Measurements from ENCODE around the gene ASB6. TPM values are rescaled to one million over a fixed set of nuclear protein-coding genes. Genes with fewer than 3 reads are reported as not detected.

The ASB6 gene
- total and polyA plus RNA-seq, 2 experiments from 2014 or later = 8.8 to 19.8 TPM

DNA sequence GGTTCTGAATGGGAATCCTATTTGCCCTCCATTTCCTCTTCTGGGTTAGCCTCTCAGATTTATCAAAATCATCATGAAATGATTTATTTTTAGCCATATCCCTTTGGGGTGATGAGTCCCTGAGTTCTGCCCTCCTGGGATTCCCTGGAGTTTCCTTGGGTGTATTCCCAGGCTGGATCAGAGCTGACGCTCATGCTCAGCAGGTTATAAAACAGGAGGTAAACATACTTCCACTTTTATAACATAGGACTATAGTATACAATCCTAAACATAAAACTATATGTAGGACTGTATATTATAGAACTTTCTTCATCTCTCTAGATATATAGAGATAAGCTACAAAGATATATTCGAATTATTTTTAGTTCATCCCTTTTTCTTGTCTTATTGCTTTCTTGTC is 19.1 kb upstream of the ASB6 start:
- no peak for DNase-seq (ENCODE audit: low spot score)
- ATAC-seq = no peak
- TF ChIP-seq NANOG (IDR thresholded peaks at IDR 0.05; ENCODE audit: borderline replicate concordance) (no peak), POLR2AphosphoS5 (IDR thresholded peaks at IDR 0.05; ENCODE audit: low read depth) (no peak), ZNF331 (CRISPR knock-in tag; IDR thresholded peaks at IDR 0.05; ENCODE audit: low read depth) (no peak), EZH2 (IDR thresholded peaks at IDR 0.05; ENCODE audit: low read depth, unreplicated experiment) (no peak), JUNB (IDR thresholded peaks at IDR 0.05; ENCODE audit: unreplicated experiment) (no peak), EZH2phosphoT487 (IDR thresholded peaks at IDR 0.05; ENCODE audit: unreplicated experiment) (no peak), CREB1 (CRISPR knock-in tag; IDR thresholded peaks at IDR 0.05; ENCODE audit: low read depth) (no peak), ZNF114 (CRISPR knock-in tag; IDR thresholded peaks at IDR 0.05) (no peak), STAT1 (IDR thresholded peaks at IDR 0.05; ENCODE audit: unreplicated experiment) (no peak)
- TF ChIP-seq, protein P1, sequence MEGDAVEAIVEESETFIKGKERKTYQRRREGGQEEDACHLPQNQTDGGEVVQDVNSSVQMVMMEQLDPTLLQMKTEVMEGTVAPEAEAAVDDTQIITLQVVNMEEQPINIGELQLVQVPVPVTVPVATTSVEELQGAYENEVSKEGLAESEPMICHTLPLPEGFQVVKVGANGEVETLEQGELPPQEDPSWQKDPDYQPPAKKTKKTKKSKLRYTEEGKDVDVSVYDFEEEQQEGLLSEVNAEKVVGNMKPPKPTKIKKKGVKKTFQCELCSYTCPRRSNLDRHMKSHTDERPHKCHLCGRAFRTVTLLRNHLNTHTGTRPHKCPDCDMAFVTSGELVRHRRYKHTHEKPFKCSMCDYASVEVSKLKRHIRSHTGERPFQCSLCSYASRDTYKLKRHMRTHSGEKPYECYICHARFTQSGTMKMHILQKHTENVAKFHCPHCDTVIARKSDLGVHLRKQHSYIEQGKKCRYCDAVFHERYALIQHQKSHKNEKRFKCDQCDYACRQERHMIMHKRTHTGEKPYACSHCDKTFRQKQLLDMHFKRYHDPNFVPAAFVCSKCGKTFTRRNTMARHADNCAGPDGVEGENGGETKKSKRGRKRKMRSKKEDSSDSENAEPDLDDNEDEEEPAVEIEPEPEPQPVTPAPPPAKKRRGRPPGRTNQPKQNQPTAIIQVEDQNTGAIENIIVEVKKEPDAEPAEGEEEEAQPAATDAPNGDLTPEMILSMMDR (conservative IDR thresholded peaks at IDR 0.05; ENCODE audit: low read depth in 2 of 2) = no peak
- TF ChIP-seq, protein P2, sequence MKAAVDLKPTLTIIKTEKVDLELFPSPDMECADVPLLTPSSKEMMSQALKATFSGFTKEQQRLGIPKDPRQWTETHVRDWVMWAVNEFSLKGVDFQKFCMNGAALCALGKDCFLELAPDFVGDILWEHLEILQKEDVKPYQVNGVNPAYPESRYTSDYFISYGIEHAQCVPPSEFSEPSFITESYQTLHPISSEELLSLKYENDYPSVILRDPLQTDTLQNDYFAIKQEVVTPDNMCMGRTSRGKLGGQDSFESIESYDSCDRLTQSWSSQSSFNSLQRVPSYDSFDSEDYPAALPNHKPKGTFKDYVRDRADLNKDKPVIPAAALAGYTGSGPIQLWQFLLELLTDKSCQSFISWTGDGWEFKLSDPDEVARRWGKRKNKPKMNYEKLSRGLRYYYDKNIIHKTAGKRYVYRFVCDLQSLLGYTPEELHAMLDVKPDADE (IDR thresholded peaks at IDR 0.05) = no peak
- TF ChIP-seq, protein P3, sequence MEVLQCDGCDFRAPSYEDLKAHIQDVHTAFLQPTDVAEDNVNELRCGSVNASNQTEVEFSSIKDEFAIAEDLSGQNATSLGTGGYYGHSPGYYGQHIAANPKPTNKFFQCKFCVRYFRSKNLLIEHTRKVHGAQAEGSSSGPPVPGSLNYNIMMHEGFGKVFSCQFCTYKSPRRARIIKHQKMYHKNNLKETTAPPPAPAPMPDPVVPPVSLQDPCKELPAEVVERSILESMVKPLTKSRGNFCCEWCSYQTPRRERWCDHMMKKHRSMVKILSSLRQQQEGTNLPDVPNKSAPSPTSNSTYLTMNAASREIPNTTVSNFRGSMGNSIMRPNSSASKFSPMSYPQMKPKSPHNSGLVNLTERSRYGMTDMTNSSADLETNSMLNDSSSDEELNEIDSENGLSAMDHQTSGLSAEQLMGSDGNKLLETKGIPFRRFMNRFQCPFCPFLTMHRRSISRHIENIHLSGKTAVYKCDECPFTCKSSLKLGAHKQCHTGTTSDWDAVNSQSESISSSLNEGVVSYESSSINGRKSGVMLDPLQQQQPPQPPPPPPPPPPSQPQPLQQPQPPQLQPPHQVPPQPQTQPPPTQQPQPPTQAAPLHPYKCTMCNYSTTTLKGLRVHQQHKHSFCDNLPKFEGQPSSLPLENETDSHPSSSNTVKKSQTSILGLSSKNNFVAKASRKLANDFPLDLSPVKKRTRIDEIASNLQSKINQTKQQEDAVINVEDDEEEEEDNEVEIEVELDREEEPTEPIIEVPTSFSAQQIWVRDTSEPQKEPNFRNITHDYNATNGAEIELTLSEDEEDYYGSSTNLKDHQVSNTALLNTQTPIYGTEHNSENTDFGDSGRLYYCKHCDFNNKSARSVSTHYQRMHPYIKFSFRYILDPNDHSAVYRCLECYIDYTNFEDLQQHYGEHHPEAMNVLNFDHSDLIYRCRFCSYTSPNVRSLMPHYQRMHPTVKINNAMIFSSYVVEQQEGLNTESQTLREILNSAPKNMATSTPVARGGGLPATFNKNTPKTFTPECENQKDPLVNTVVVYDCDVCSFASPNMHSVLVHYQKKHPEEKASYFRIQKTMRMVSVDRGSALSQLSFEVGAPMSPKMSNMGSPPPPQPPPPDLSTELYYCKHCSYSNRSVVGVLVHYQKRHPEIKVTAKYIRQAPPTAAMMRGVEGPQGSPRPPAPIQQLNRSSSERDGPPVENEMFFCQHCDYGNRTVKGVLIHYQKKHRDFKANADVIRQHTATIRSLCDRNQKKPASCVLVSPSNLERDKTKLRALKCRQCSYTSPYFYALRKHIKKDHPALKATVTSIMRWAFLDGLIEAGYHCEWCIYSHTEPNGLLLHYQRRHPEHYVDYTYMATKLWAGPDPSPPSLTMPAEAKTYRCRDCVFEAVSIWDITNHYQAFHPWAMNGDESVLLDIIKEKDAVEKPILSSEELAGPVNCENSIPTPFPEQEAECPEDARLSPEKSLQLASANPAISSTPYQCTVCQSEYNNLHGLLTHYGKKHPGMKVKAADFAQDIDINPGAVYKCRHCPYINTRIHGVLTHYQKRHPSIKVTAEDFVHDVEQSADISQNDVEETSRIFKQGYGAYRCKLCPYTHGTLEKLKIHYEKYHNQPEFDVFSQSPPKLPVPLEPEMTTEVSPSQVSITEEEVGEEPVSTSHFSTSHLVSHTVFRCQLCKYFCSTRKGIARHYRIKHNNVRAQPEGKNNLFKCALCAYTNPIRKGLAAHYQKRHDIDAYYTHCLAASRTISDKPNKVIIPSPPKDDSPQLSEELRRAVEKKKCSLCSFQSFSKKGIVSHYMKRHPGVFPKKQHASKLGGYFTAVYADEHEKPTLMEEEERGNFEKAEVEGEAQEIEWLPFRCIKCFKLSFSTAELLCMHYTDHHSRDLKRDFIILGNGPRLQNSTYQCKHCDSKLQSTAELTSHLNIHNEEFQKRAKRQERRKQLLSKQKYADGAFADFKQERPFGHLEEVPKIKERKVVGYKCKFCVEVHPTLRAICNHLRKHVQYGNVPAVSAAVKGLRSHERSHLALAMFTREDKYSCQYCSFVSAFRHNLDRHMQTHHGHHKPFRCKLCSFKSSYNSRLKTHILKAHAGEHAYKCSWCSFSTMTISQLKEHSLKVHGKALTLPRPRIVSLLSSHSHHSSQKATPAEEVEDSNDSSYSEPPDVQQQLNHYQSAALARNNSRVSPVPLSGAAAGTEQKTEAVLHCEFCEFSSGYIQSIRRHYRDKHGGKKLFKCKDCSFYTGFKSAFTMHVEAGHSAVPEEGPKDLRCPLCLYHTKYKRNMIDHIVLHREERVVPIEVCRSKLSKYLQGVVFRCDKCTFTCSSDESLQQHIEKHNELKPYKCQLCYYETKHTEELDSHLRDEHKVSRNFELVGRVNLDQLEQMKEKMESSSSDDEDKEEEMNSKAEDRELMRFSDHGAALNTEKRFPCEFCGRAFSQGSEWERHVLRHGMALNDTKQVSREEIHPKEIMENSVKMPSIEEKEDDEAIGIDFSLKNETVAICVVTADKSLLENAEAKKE (CRISPR knock-in tag; IDR thresholded peaks at IDR 0.05) = no peak
- TF ChIP-seq, protein P4, sequence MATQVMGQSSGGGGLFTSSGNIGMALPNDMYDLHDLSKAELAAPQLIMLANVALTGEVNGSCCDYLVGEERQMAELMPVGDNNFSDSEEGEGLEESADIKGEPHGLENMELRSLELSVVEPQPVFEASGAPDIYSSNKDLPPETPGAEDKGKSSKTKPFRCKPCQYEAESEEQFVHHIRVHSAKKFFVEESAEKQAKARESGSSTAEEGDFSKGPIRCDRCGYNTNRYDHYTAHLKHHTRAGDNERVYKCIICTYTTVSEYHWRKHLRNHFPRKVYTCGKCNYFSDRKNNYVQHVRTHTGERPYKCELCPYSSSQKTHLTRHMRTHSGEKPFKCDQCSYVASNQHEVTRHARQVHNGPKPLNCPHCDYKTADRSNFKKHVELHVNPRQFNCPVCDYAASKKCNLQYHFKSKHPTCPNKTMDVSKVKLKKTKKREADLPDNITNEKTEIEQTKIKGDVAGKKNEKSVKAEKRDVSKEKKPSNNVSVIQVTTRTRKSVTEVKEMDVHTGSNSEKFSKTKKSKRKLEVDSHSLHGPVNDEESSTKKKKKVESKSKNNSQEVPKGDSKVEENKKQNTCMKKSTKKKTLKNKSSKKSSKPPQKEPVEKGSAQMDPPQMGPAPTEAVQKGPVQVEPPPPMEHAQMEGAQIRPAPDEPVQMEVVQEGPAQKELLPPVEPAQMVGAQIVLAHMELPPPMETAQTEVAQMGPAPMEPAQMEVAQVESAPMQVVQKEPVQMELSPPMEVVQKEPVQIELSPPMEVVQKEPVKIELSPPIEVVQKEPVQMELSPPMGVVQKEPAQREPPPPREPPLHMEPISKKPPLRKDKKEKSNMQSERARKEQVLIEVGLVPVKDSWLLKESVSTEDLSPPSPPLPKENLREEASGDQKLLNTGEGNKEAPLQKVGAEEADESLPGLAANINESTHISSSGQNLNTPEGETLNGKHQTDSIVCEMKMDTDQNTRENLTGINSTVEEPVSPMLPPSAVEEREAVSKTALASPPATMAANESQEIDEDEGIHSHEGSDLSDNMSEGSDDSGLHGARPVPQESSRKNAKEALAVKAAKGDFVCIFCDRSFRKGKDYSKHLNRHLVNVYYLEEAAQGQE (IDR thresholded peaks at IDR 0.05; ENCODE audit: unreplicated experiment) = no peak
- Histone ChIP-seq H3K9me2 (ENCODE audit: insufficient read depth) (no peaks in the 10 kb centered on the region), H3F3A (replicated peaks; ENCODE audit: low read depth) (no peaks in the 10 kb centered on the region), H3K4me1 (ENCODE audit: insufficient read depth) (peaks cover 6% of the 10 kb centered on the region), H3K27ac (ENCODE audit: low read depth) (no peak overlapping the region), H3K79me2 (replicated peaks; ENCODE audit: insufficient read depth) (no peaks in the 10 kb centered on the region), H3K36me3 (ENCODE audit: insufficient read depth) (no peaks in the 10 kb centered on the region), H2AFZ (no peak overlapping the region), H3K27me3 (ENCODE audit: insufficient read depth) (peaks cover 24% of the 10 kb centered on the region), H3K4me2 (no peak overlapping the region), H3K4me3 (no peak overlapping the region), H4K20me1 (replicated peaks; ENCODE audit: insufficient read depth) (no peaks in the 10 kb centered on the region)
- peaks cover 5% of the 10 kb centered on the region; the same call in 2 of the 3 replicates for H3K4me1 Mint-ChIP-seq
- peaks cover 24% of the 10 kb centered on the region for H3K27me3 Mint-ChIP-seq (ENCODE audit: insufficient read depth, low read depth, poor library complexity)
- H3K36me3 Mint-ChIP-seq (ENCODE audit: low read depth) = no peaks in the 10 kb centered on the region
- no peak overlapping the region for H3K4me3 Mint-ChIP-seq
- no peak overlapping the region for H3K27ac Mint-ChIP-seq
- no peaks in the 10 kb centered on the region for H3K9me3 Mint-ChIP-seq
